Left kidney (tissue), 2 donors: ENCODE data around the gene PRSS8. TPM values are rescaled to one million over a fixed set of nuclear protein-coding genes. Genes with fewer than 3 reads are reported as not detected.
A peak's percentile ranks its signal among the peaks of the same experiment; 100 is the strongest.
"Not testable (repeated sequence)": the region's sequence is repeated elsewhere in the genome, so short reads cannot be mapped to it uniquely, and the experiment has no call there.

ENCODE experiments used
- DNase-seq: peaks from one replicate; pipeline ENCODE4 v3.0.0-alpha.2; 2013
- polyA plus RNA-seq: library from polyadenylated mRNA; unstranded; fragments of 120-200 nt; gene quantifications from one replicate; pipeline ENCODE4 v1.2.1, GENCODE V29; 2013; ENCODE audit not compliant: insufficient read length

Gene PRSS8
- polyA plus RNA-seq, 1 donor = 54.4 TPM

DNA sequence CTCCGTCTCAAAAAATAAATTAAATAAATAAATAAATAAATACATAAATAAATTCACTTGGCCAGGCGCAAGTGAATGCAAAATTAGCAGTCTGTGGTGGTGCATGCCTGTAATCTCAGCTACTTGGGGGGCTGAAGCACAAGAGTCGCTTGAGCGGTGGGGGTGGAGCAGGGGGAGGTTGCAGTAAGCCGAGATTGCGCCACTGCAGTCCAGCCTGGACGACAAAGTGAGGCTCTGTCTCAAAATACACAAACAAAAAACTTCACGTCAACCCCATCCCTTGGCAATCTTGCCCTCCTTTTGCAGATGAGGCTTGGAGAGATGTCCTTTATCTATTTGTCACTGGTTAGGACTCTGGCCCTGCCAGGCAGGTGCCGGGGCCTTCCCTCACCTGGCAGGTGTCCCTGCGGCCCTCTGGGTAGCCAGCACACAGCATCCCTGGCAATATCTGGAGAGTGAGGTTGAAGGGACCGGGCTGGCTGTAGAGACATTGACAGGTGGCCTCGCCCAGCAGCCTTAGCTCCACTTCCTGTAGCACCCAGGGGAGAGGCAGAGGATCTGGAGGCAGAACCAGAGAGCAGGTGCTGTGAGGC lies 10.0 kb upstream of the PRSS8 start:
- no peak for DNase-seq

DNA sequence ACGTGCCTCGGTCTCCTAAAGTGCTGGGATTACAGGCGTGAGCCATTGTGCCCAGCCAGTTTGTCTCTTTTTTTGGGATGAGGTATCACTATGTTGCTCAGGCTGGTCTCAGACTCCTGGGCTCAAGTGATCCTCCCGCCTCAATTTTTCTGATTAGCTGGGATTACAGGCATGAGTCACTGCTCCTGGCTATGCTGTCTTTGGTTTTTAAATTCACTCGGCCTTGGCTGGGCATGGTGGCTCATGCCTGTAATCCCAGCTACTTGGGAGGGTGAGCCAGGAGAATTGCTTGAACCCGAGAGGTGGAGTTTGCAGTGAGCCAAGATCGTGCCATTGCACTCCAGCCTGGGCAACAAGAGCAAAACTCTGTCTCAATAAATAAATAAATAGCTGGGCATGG lies 8.9 kb upstream of the PRSS8 start:
- DNase-seq = not testable (repeated sequence)

GRCh38 chr16:31143694-31144148 lies 8.2 kb upstream of the PRSS8 start:
- DNase-seq = no peak

GRCh38 chr16:31143011-31143693 lies 7.6 kb upstream of the PRSS8 start:
- no peak for DNase-seq

DNA sequence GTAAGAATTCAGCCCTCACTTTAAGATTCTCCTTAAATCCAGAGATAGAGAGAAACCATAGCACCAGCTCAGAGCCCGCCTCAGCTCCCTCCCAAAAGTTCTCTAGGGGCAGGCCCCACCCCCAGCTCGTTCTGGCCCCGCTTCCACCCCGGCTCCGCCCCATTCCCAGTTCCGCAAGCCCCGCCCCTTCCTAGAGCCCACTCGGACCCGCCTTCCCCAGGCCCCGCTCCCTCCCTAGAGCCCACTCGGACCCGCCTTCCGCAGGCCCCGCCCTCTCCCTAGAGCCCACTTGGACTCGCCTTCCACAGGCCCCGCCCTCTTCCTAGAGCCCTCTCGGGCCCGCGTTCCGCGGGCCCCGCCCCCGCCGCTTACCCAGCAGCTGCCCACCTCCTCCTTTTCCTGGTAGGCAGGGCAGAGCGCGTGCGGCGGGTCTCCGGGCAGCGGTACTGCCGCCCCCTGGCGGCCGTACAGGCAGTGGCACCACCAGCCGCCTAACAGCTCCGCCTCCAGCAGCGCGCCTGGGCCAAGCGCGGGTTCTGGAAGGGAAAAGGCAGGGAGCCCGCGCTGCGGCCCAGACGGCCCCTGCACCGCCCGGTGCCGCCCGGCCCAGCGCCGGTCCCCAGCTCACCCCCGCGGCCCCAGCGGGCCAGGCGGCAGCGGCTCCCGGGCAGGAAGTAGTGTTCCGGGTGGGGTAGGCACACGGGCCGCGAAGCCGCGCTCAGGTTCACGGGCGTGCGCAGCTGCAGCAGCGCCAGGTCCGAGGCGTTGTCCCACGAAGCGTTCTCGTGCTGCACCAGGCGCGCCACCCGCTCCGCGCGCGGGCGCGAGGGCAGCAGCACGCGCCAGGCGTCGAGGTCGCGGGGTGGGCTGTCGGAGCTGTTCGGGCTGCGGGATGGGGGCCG lies 6.8 kb upstream of the PRSS8 start:
- DNase-seq = peak; percentile 99

- no peak for DNase-seq
Observed at GRCh38 chr16:31141489-31142108, 6.1 kb upstream of the PRSS8 start.

- not testable (repeated sequence) for DNase-seq
Observed at GRCh38 chr16:31141071-31141469, 5.5 kb upstream of the PRSS8 start.

DNA sequence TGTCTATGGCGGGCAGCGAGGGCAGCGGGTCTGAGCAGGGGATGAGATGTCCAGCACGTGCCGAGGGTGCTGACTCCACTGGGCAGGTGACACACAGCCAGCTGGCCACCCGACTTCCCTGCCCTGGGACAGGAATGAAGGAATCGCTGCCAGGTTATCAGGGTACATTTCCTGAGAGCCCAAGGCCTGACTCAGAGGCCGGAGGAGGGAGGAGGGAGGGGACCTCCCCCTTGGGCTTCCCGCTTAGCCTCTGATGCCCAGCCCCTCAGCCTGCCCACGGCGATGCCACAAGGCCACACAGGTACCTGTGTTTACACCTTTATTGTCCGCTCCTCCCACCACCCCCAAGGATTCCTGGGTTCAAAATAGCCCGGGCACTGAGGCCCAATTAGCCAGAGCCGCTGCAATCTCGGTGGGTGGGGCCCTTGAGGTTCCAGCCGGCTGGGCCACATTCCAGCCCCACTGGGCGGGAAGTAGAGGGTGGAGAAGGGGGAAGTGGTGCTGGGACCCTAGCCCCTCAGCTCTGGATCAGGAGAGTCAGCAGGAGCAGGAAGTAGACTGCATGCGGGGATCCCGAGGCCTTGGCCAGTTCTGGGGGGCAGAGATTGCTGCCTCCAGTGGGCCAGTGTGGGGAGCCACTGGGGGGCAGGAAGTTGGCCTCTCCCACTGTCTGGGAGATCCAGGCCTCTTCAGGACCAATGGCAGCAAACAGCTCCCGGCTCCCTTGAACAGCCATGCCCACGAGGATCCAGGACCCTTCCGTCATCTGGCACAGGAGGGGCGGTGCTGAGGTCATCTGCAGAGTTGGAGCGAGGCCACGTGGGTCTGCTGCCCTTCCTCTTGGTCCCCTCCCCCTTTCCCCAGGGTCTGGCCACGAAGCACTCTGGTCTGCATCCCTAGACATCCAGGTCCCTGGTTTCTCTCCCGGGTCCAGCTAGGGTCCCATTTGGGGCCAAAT lies 3.4 kb upstream of the PRSS8 start:
- DNase-seq = no peak

- not testable (repeated sequence) for DNase-seq
Observed at GRCh38 chr16:31136822-31137499, 1.4 kb upstream of the PRSS8 start.

DNA sequence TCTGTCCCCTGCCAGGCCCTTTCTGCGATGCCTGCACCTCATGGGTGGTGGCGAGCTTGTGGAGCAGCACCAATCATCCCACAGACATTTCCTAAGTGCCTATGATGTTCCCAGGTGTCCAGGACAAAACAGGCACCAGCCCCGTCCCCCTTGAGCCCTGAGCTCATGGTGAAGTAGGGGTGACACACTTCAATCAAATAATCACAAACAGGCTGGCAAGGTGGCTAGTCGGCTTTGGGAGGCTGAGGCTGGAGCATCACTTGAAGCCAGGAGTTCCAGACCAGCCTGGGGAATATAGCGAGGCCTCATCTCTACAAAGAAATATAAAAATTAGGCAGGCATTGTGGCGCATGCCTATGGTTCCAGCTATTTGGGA lies 748 bp upstream of the PRSS8 start:
- DNase-seq = no peak

DNA sequence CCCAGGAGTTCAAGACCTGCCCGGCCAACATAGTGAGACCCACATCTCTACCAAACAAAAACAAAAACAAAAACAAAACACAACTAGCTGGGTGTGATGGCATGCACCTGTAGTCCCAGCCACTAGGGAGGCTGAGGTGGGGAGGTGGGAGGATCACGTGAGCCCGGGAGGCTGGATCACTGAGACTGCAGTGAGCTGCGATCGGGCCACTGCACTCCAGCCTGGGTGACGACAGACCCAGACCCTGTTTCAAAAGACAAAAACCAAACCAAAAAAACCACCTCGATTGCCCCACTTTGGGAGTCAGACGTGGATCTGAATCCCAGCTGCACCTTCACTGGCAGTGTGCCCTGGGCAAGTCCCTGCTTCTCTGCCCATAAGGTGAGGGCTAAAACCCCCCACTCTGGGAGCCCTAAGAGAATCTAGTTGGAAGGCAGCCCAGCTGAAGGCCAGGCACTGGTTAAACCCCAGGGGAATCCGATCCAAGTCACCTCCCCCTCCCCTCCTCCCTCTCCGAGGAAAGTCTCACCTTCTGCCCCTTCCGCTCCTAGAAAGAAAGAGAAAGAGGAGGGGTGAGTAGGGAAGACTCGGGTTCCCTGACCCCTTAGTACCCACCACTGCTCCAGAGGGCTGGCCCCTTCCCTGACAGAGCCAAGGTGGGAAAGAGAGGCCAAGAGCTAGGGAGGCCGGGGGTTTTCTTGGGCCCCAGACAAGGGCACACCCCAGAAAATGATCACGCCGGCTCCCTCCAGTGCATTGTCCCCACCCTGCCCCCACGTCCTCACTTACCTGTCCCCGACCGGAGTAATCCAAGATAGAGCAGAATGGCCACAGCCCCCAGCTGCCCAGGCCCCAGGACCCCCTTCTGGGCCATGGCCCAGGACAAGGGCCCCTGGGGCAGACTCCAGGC lies 647 bp downstream of the PRSS8 start:
- DNase-seq = no peak

GRCh38 chr16:31134091-31134571 lies 1.4 kb downstream of the PRSS8 start:
- no peak for DNase-seq

- DNase-seq = no peak
Observed at GRCh38 chr16:31133046-31133501, 2.5 kb downstream of the PRSS8 start.

DNA sequence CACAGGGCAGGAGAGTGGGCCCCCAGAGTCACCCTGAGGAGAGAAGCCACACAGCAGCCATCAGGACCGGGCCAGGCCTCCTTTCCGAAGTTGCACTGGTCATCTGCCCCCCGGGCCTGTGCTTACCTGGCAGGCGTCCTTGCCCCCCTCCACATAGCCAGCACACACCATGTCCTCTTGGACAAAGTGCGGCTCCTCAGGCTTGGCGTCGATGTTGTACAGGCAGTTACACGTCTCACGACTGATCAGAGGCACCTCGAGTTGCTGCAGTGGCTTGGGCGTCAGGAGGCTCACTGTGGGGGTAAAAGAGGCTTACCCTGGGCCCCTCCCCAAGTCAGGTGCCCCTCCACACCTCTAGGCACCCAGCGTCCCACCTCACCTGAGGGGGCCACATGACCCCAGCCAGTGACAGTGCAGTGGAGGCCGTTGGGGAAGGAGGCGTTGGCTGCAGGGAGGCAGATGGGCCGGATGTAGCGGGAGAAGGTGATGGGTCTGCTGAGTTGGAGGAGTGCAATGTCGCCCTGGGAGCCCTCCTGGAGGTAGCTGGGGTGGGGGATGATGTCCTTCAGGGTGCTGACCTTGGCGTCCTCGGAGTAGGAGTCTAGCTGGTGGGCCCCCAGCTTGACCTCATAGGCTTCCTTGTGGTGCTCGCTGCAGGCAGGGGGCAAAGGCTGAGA lies 3.1 kb downstream of the PRSS8 start:
- DNase-seq = no peak

- DNase-seq = no peak
Observed at GRCh38 chr16:31131841-31132271, 3.7 kb downstream of the PRSS8 start.

GRCh38 chr16:31131416-31131815 lies 4.1 kb downstream of the PRSS8 start:
- no peak for DNase-seq

GRCh38 chr16:31130899-31131298 lies 4.6 kb downstream of the PRSS8 start:
- DNase-seq = no peak

GRCh38 chr16:31130336-31130891 lies 5.1 kb downstream of the PRSS8 start:
- no peak for DNase-seq
